ENCODE measurements around the gene ARMC5. TPM values are rescaled to one million over a fixed set of nuclear protein-coding genes. Genes with fewer than 3 reads are reported as not detected.

The ARMC5 gene
- total and polyA plus RNA-seq, 9 of the 15 experiments (the other 6 are each of a cell fraction or from before 2014, with no cell fraction given): 0.11 to 13.5 (median 2.1) TPM

DNA sequence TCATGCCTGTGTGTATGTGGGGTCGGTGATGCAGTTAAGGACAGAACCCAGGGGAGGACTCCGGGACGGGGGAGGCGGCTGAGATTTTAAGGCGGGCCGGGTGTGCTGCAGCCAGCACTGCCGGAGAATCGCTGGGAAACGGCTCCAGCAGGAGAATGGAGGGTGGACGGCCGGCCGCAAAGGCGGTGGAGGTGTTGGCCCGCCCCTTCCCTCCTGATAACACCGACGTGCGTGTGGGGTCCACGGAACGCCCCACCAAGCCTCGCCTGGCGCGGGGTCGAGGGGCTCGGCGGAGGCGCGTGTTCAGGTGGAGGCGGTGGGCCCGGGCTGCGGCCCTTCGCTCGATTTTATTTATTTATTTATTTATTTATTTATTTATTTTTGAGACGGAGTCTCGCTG, 17.3 kb upstream of the ARMC5 start (continued):
- TF ChIP-seq, protein P1, sequence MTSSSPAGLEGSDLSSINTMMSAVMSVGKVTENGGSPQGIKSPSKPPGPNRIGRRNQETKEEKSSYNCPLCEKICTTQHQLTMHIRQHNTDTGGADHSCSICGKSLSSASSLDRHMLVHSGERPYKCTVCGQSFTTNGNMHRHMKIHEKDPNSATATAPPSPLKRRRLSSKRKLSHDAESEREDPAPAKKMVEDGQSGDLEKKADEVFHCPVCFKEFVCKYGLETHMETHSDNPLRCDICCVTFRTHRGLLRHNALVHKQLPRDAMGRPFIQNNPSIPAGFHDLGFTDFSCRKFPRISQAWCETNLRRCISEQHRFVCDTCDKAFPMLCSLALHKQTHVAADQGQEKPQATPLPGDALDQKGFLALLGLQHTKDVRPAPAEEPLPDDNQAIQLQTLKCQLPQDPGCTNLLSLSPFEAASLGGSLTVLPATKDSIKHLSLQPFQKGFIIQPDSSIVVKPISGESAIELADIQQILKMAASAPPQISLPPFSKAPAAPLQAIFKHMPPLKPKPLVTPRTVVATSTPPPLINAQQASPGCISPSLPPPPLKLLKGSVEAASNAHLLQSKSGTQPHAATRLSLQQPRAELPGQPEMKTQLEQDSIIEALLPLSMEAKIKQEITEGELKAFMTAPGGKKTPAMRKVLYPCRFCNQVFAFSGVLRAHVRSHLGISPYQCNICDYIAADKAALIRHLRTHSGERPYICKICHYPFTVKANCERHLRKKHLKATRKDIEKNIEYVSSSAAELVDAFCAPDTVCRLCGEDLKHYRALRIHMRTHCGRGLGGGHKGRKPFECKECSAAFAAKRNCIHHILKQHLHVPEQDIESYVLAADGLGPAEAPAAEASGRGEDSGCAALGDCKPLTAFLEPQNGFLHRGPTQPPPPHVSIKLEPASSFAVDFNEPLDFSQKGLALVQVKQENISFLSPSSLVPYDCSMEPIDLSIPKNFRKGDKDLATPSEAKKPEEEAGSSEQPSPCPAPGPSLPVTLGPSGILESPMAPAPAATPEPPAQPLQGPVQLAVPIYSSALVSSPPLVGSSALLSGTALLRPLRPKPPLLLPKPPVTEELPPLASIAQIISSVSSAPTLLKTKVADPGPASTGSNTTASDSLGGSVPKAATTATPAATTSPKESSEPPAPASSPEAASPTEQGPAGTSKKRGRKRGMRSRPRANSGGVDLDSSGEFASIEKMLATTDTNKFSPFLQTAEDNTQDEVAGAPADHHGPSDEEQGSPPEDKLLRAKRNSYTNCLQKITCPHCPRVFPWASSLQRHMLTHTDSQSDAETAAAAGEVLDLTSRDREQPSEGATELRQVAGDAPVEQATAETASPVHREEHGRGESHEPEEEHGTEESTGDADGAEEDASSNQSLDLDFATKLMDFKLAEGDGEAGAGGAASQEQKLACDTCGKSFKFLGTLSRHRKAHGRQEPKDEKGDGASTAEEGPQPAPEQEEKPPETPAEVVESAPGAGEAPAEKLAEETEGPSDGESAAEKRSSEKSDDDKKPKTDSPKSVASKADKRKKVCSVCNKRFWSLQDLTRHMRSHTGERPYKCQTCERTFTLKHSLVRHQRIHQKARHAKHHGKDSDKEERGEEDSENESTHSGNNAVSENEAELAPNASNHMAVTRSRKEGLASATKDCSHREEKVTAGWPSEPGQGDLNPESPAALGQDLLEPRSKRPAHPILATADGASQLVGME (CRISPR knock-in tag; IDR thresholded peaks at IDR 0.05): no peak
- TF ChIP-seq E2F3 (CRISPR knock-in tag; IDR thresholded peaks at IDR 0.05) (no peak), PHF8 (IDR thresholded peaks at IDR 0.05; ENCODE audit: borderline replicate concordance, low read length) (no peak), MYBL2 (IDR thresholded peaks at IDR 0.05; ENCODE audit: low read depth) (no peak), MYBL2 (CRISPR knock-in tag; IDR thresholded peaks at IDR 0.05; ENCODE audit: borderline replicate concordance) (no peak), JUNB (CRISPR knock-in tag; conservative IDR thresholded peaks at IDR 0.05) (no peak), SREBF2 (CRISPR knock-in tag; IDR thresholded peaks at IDR 0.05) (no peak), MECOM (CRISPR knock-in tag; IDR thresholded peaks at IDR 0.05) (no peak)
